SH-SY5Y (cell line): ENCODE data around the gene CLDN24.

Source experiments
- GATA2 ChIP-seq: IDR thresholded peaks from 2 replicates; pipeline ENCODE4 v1.6.1; 2011; ENCODE audit warnings: mild to moderate bottlenecking, low read depth, low read length
- GATA3 ChIP-seq: IDR thresholded peaks from 2 replicates; pipeline ENCODE4 v1.6.1; 2011; ENCODE audit warnings: low read depth, mild to moderate bottlenecking, low read length, moderate library complexity

The CLDN24 gene

GRCh38 chr4:183320211-183321059 lies 1.8 kb downstream of the CLDN24 start, which contains the start of gene CLDN22:
Gene CLDN22 (minus strand): TSS chr4:183320276. CDS start chr4:183320218, 58 bp downstream.
- TF ChIP-seq GATA3 (peak; percentile 33; the same call in 1 of the 2 replicates), GATA2 (no peak)

- no peak for TF ChIP-seq GATA3
- TF ChIP-seq GATA2 = no peak
Observed at GRCh38 chr4:183318656-183319055, 3.6 kb downstream of the CLDN24 start.

- TF ChIP-seq GATA2 (no peak), GATA3 (no peak)
Observed at GRCh38 chr4:183314806-183315205, 7.4 kb downstream of the CLDN24 start.

GRCh38 chr4:183314336-183314735 lies 7.9 kb downstream of the CLDN24 start:
- no peak for TF ChIP-seq GATA3
- TF ChIP-seq GATA2 = no peak

- TF ChIP-seq GATA3 (no peak), GATA2 (no peak)
Observed at GRCh38 chr4:183312841-183313240, 9.4 kb downstream of the CLDN24 start.

- TF ChIP-seq GATA3 = no peak
- no peak for TF ChIP-seq GATA2
Observed at GRCh38 chr4:183306811-183307210, 15.4 kb downstream of the CLDN24 start.

GRCh38 chr4:183304538-183304937 lies 17.7 kb downstream of the CLDN24 start:
- TF ChIP-seq GATA2 (no peak), GATA3 (no peak)

- TF ChIP-seq GATA2 (no peak), GATA3 (no peak)
Observed at GRCh38 chr4:183304067-183304466, 18.2 kb downstream of the CLDN24 start.

GRCh38 chr4:183303301-183303700 lies 18.9 kb downstream of the CLDN24 start:
- TF ChIP-seq GATA3 (no peak), GATA2 (no peak)

GRCh38 chr4:183300655-183301054 lies 21.6 kb downstream of the CLDN24 start:
- TF ChIP-seq GATA2 (no peak), GATA3 (no peak)

- no peak for TF ChIP-seq GATA3
- no peak for TF ChIP-seq GATA2
Observed at GRCh38 chr4:183300070-183300469, 22.2 kb downstream of the CLDN24 start.

GRCh38 chr4:183299464-183299863 lies 22.8 kb downstream of the CLDN24 start:
- TF ChIP-seq GATA2 (no peak), GATA3 (no peak)

- TF ChIP-seq GATA2 (no peak), GATA3 (no peak)
Observed at GRCh38 chr4:183297675-183298074, 24.6 kb downstream of the CLDN24 start.

GRCh38 chr4:183295711-183296110 lies 26.5 kb downstream of the CLDN24 start:
- TF ChIP-seq GATA3 = no peak
- no peak for TF ChIP-seq GATA2

- TF ChIP-seq GATA3 = no peak
- TF ChIP-seq GATA2 = no peak
Observed at GRCh38 chr4:183291070-183291469, 31.2 kb downstream of the CLDN24 start.
